ENCODE data around the gene PIP4P1.

DNA sequence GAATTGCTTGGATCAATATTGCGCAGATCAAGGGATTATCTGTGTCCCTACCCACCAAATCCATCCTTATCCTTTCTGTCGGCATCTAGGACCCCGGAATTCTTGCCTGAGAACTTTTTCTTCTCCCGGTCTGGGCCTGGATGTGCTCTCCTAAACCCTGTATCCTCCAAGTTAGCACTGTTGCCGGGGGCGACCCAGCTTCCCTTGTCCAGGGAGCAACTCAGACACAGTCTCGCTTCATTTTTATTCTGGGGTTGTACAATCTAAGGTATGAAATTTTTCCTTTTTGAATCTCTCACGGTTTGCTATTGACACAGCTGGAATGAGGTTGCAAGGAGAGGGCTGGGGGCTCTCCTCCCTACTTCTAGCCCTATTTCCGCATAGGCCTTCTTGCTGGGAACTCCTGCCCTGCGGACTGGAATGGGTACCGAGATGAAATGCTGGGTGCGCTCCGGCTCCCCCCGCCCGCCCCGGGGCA, 7.6 kb upstream of the PIP4P1 start:
- TF ChIP-seq, protein P1, sequence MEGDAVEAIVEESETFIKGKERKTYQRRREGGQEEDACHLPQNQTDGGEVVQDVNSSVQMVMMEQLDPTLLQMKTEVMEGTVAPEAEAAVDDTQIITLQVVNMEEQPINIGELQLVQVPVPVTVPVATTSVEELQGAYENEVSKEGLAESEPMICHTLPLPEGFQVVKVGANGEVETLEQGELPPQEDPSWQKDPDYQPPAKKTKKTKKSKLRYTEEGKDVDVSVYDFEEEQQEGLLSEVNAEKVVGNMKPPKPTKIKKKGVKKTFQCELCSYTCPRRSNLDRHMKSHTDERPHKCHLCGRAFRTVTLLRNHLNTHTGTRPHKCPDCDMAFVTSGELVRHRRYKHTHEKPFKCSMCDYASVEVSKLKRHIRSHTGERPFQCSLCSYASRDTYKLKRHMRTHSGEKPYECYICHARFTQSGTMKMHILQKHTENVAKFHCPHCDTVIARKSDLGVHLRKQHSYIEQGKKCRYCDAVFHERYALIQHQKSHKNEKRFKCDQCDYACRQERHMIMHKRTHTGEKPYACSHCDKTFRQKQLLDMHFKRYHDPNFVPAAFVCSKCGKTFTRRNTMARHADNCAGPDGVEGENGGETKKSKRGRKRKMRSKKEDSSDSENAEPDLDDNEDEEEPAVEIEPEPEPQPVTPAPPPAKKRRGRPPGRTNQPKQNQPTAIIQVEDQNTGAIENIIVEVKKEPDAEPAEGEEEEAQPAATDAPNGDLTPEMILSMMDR (IDR thresholded peaks at IDR 0.05): no peak
- TF ChIP-seq POLR2A (IDR thresholded peaks at IDR 0.05) (no peak), POLR2AphosphoS5 (IDR thresholded peaks at IDR 0.05) (no peak), EP300 (IDR thresholded peaks at IDR 0.05) (no peak)

All from upper lobe of left lung (tissue), 4 donors.